HuH-7.5 (cell line): ENCODE measurements around the gene CABLES2.

ENCODE experiments used
- DNase-seq: peaks from one replicate; pipeline ENCODE4 v3.0.0; 2011; ENCODE audit warnings: low spot score

CABLES2 gene

GRCh38 chr20:62346398-62347150 is 60.5 kb downstream of the CABLES2 start:
- DNase-seq = no peak

GRCh38 chr20:62345681-62346370 is 61.3 kb downstream of the CABLES2 start:
- DNase-seq = no peak

DNA sequence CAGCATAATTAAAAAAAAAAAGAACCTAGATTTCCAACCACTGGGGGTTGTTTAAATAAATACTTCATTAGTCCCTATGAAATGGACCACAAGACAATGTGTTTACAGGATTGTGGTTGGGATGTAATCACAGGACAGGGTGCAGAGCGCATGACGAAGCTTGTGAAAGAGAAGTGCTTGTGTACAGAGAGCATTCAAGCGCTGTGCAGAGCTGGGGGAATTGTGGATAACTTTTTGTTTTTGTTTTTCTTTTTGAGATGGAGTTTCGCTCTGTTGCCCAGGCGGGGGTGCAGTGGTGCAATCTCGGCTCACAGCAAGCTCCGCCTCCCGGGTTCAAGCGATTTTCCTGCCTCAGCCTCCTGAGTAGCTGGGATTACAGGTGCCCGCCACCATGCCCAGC is 62.3 kb downstream of the CABLES2 start:
- DNase-seq = no peak

GRCh38 chr20:62344092-62344491 is 63.0 kb downstream of the CABLES2 start:
- no peak for DNase-seq

DNA sequence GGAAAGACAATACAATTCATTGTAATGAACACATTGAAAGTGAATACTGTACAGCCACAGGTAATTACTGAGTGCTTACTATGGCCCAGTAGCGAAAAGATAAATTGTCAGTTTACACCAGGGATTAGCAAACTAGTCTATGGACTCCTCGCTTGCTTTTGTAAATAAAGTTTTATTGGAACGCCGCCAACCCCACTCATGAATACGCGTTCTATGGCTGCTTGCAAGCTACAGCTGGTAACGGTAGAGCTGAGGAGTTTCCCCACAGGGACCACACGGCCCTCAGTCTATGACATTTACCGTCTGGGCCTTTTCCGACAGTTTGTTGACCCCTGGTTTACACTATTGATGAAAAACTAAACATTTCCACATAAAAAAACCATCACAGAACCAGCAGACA is 64.2 kb downstream of the CABLES2 start:
- no peak for DNase-seq

DNA sequence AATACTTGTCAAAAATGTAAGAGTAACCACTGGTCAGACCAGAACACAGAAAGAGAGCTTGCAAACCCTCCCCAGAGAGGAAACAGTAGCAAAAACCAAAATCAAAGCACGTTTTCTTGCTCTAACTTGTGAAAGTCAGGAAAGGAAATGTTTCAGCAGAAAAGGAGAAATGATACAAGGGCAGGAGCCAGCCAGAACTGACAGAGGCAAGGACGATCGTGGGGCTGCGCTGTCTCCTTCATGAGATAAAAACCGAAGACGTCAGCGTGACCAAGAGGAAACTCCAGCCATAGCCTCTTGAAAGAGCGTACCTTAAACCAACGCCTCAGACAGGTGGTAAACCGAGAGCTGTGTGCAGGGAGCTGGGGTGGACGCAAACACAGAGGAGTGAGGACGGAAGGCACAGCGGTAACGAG is 67.4 kb downstream of the CABLES2 start:
- no peak for DNase-seq
